NK-92 treated with Interleukin-12 subunit alpha and Interleukin-12 subunit beta, amount 100 ng/mL, for 24 hours (cell line): ENCODE measurements around the gene BET1.
"Not testable (repeated sequence)": the region's sequence is repeated elsewhere in the genome, so short reads cannot be mapped to it uniquely, and the experiment has no call there.

Experiments
- DNase-seq: peaks from one replicate; lab custom pipeline; 2025; lab: John Stamatoyannopoulos, UW

BET1 gene

DNA sequence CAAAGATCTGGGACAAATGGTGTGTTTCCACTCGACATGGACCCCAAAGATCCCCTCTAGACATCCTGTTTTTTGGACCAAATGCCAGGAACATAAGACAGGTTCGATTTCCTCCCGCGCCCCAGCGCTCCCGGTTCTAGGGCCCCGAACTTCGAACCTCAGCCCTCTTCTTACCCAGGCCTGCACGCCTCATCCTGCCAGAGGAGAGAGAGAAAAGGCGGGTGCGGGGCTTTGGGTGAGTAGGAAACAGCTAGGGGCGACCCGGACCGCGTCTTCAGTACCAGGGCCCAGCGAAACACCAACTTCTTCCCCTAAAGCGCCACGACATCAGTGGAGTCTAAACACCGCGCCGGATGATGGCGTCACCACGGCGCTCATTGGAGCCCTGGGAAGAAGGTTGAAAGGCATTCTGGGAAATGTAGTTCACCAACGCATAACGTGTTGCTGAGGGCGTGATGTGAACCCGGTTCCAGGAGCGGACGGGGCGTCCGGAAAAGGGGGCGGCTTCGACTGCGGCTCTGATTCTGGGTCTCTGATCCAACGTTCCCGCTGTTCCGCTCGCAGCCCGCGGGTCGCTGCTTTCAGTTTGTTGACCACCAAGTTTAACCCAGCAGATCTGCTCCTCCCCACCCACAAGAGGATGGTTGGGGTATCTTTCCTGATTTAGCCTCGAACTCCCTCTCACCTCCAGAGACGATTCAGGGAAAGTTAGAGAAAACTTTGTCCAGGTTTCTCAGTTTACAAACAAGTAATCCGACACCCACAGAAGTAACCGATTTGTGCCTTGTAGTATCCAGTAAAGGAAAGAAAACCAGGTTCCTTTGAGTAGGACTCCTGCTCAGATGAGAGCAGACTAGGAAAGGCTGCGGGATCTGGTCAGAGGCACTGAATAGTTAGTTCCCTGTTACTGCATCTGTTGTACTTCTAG is at the start of gene BET1:
TSS of gene BET1 (minus strand) at position 332 of the 928 bp plus-strand sequence. CDS start at position 193, 139 bp downstream.
- peak; percentile 91 for DNase-seq

DNA sequence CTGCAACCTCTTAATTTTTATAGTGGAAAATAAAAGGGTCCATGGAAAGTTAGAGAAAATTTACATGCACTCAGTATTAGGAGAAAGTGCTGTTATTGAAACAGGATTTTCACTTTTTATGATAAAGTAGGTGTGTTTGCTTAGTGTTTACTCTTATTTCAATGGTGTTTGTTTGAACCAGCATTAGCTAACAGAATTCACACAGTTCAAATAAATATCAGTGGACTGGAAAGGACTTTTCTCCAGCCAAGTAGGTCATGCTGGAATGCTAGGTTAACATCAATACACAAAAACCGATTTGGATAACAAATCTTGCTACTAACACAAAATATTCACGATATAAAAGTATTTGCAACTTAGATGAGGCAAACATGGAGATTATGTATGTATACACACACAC is 49.4 kb upstream of the BET1 start:
- DNase-seq: no peak

DNA sequence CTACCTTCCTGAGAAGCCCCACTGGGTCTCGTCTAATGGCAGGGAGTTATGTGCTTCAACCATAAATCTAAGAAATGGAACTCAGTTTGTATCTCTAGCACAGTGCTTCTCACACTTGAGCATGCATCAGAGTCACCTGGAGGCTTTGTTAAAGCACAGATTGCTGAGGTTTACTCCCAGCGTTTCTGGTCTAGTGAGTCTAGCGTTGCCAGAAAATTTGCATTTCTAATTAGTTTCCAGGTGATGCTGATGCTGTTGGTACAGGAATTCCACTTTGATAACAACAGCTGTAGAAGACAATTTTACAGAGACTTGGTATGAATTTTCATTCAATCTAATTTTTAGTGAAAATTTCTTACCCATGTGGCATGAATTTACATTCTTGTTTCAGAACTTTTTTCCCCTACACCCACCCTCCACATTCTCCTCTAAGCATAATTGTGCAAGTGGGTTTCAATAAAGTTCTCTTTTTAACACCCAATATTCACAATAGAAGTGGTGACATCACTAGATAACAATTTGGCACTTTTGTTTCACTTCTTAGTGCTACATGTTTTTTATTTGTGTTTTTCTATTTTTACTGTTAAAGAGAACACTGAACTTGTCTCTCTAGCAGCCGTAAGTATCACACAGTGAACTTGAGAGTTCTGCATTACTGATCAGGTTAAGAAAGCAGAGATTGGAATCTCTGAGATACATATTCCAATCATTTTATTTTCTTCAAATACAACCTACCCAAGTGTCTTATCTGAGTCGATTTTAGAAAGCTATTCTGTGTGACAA is 48.4 kb upstream of the BET1 start:
- DNase-seq: no peak

DNA sequence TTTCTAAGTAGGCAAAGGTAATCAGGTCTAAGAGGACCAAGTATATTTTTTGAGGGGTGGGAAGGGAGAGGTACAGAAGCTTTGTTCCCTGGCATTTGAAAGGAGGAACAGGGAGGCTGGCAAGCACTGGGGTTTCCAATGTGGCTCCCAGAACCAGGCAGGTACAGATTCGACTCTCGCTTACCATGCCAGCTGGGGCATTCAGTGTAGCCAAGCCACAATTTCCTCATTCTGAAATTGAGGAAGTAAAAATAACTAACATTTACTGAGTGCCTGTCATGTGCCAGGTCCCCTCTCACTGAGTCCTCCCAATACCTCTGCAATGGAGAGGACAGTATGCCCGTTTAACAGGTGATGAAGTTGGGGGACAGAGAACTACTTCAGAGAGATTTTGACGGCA is 45.9 kb upstream of the BET1 start:
- DNase-seq: no peak

- no peak for DNase-seq
Measured at GRCh38 chr7:94049615-94050014, 45.5 kb upstream of the BET1 start.

GRCh38 chr7:94048755-94049154 is 44.6 kb upstream of the BET1 start:
- DNase-seq: no peak

DNA sequence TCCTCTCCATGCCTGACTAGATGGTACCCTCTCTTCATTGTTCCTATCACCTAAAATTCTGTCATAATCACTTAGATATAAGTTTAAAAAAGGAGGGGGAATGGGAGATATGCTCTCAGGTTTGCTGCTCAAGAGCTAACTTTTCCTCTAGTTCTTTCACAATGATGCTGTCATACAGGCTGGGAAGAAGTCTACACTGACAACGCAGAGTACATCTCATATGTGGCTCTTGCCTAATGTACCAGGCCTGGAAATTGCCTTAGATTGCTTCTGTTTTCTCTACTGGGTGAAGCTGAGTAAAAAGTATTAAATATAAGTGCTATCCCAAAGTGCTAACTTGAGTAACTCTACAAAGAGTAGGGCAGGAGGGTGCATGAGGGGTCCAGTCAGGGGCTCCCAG is 43.8 kb upstream of the BET1 start:
- no peak for DNase-seq

DNA sequence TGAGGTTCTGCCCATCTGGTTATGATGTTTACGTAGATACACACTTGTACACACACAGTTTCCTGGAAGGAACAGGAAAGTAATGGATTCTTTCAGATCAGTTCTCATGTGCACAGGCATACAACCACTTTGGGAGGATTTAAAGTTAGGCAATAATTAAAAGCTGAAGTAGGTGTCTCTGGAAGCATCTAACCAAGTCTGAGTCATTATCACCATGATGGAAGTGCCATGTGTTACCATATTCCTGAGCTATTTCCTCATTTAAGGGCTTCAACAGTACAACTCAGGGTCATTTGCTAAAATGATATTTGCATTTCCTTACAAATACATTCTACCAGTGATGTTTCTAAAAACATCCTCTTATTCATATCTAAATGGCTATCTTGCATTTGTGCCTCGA is 41.4 kb upstream of the BET1 start:
- DNase-seq: no peak

- DNase-seq: no peak
Measured at GRCh38 chr7:94044806-94045205, 40.7 kb upstream of the BET1 start.

GRCh38 chr7:94043299-94043698 is 39.1 kb upstream of the BET1 start:
- DNase-seq: no peak

DNA sequence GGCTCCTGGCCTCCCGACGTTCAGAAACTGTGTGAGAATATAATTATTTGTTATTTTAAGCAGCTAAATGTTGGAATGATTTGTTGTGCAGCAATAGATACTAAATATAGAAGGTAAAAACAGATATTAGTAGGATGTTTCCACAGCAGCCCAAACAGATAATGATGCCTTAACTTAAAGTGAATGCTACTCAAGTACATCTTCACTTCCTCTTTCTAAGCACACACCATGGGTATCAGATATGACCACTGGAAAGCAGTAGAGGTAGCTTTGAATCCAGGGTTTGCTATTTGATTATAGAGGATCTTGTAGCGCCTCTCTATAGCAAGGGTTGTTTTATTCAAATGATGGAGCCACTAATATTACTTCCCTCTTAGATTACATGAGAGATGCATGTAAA is 38.2 kb upstream of the BET1 start:
- no peak for DNase-seq

GRCh38 chr7:94041529-94041928 is 37.4 kb upstream of the BET1 start:
- no peak for DNase-seq

GRCh38 chr7:94040254-94040653 is 36.1 kb upstream of the BET1 start:
- DNase-seq: no peak

DNA sequence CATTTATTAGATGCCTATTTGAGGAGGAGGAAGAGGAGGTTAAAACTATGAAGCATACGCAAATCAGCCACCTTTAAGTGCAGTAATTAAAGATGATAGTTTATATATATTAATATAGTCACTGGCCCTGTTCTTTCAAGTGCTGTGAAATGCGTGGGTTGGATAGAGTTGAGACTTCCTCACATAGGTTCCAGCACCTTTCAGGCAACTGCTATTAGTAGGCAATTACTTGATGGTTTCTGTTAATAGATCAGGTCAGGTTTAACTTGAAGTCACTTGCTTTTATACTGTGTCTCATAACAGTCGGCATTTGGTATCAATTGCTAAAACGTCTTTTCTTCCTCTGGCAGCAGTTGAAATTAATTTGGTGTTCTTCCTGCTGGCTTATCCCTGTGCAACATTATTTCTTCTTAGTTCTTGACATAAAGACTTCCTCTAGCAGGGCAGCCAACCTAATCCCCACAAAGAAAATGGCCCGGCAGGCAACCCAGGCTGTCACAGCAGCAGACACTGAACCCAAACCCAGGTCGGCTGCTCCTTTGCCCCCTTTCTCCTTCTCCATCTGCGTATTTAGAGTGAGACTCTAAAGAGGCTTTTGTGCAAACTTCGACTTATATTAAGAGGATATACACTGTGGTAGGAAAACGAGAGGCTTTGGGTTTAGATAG is 35.3 kb upstream of the BET1 start:
- no peak for DNase-seq

GRCh38 chr7:94031865-94032264 is 27.7 kb upstream of the BET1 start:
- no peak for DNase-seq

GRCh38 chr7:94030634-94031033 is 26.5 kb upstream of the BET1 start:
- no peak for DNase-seq

GRCh38 chr7:94029976-94030375 is 25.8 kb upstream of the BET1 start:
- no peak for DNase-seq

GRCh38 chr7:94028768-94029167 is 24.6 kb upstream of the BET1 start:
- no peak for DNase-seq

- not testable (repeated sequence) for DNase-seq
Measured at GRCh38 chr7:94026619-94027018, 22.5 kb upstream of the BET1 start.

DNA sequence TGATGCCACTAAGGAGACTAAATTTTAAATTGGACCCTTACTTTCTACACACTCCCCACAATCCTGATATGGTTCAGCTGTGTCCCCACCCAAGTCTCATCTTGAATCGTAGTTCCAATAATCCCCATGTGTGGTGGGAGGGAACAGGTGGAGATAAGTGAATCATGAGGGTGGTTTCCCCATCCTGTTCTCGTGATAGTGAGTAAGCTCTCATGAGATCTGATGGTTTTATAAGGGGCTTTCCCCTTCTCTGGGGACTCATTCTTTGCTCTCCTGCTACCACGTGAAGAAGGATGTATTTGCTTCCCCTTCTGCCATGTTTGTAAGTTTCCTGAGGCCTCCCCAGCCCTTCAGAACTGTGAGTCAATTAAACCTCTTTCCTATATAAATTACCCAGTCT is 18.4 kb upstream of the BET1 start:
- DNase-seq: no peak

DNA sequence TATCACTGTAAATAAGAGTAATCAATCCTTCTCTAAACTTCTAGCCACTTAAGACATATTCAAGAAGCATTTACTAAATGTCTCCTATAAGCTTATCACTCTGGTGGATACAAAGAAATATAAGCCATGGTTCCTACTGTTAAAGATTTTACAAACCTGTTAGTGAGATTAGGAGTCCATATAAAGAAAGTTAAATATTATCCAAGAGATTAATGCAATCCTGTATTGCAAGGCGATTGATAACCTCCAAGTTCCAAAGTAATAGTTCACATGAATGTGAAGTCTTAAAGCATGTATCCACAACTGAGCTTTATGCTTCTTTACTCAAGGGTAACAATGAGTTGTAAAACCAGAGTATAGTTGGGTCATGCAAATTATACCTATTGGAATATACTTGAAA is 12.6 kb upstream of the BET1 start:
- no peak for DNase-seq

- DNase-seq: no peak
Measured at GRCh38 chr7:94015538-94015937, 11.4 kb upstream of the BET1 start.

DNA sequence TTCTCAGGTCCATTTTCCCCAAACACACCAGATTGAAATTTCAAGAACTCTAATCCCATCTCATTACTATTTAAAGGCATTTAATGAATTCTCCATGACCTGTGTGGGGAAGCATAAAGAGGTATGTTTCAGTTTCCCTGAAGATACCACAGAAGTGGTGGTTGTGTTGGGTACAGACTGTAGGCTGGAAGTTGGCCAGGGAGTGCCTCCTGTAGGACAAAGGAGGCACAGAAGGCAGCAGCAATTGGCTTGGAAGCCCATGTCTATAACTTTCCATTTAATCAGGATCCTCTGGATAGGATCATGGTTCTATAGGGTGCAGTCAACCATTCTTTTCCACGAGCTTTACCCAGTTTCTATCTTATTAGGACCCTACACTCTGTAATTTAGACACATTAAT is 8.6 kb upstream of the BET1 start:
- no peak for DNase-seq
